Embryonic facial prominence (tissue), 1 donor: ENCODE measurements around the gene GPX4.

Source experiments
- DNase-seq: peaks from one replicate; pipeline ENCODE4 v3.0.0-alpha.2; 2016; ENCODE audit errors: extremely low spot score

The GPX4 gene

GRCh38 chr19:1084024-1084868 is 19.5 kb upstream of the GPX4 start:
- no peak for DNase-seq

- no peak for DNase-seq
These were observed 18.6 kb upstream of the GPX4 start for GRCh38 chr19:1085053-1085658.

GRCh38 chr19:1085676-1086442 is 17.9 kb upstream of the GPX4 start:
- DNase-seq, result no peak

GRCh38 chr19:1086613-1087012 is 17.2 kb upstream of the GPX4 start:
- DNase-seq, result no peak

GRCh38 chr19:1087813-1088415 is 15.9 kb upstream of the GPX4 start:
- no peak for DNase-seq

- DNase-seq, result no peak
These were observed 15.3 kb upstream of the GPX4 start for GRCh38 chr19:1088416-1089010.

- no peak for DNase-seq
These were observed 14.5 kb upstream of the GPX4 start for GRCh38 chr19:1089126-1089771.

GRCh38 chr19:1089891-1090290 is 13.9 kb upstream of the GPX4 start:
- no peak for DNase-seq

GRCh38 chr19:1090731-1091543 is 12.9 kb upstream of the GPX4 start:
- no peak for DNase-seq

GRCh38 chr19:1091544-1092175 is 12.1 kb upstream of the GPX4 start:
- DNase-seq, result no peak

GRCh38 chr19:1093330-1093729 is 10.5 kb upstream of the GPX4 start:
- no peak for DNase-seq

- no peak for DNase-seq
These were observed 9.8 kb upstream of the GPX4 start for GRCh38 chr19:1093811-1094553.

- DNase-seq, result no peak
These were observed 9.2 kb upstream of the GPX4 start for GRCh38 chr19:1094655-1094977.

GRCh38 chr19:1094978-1095701 is 8.7 kb upstream of the GPX4 start, which contains the start of gene POLR2E:
Gene POLR2E, minus strand, starts transcription at chr19:1095375. Its CDS starts 60 bp downstream, at chr19:1095315.
- peak; percentile 97 for DNase-seq

- DNase-seq, result no peak
These were observed 6.0 kb upstream of the GPX4 start for GRCh38 chr19:1097810-1098176.

- DNase-seq, result no peak
These were observed 5.4 kb upstream of the GPX4 start for GRCh38 chr19:1098177-1099051.

GRCh38 chr19:1101337-1101698 is 2.5 kb upstream of the GPX4 start:
- DNase-seq, result no peak
